Transverse colon (tissue), 4 donors: ENCODE measurements around the gene ROBO1. TPM values are rescaled to one million over a fixed set of nuclear protein-coding genes. Genes with fewer than 3 reads are reported as not detected.

Source experiments
- DNase-seq: peaks from one replicate; pipeline ENCODE4 v3.0.0-alpha.2; 2019
- H3K27ac ChIP-seq, 4 donors: fragments of 200-600 bp; sonication (generic); 2 replicates each; pipeline ENCODE4 v1.5.1; 2016 to 2018; ENCODE audit warnings: inconsistent platforms in 4 of 4
- H3K27me3 ChIP-seq: fragments of 200-600 bp; sonication (generic); 2 replicates; pipeline ENCODE4 v1.5.1; 2017; ENCODE audit warnings: inconsistent platforms
- H3K36me3 ChIP-seq, 4 donors: fragments of 200-600 bp; sonication (generic); 2 replicates each; pipeline ENCODE4 v1.5.1; 2017 to 2019; ENCODE audit warnings: inconsistent platforms in 4 of 4
- H3K4me1 ChIP-seq, 4 donors: fragments of 200-600 bp; sonication (generic); 2 replicates each; pipeline ENCODE4 v1.5.1; 2017 to 2020; ENCODE audit warnings: inconsistent platforms in 4 of 4
- H3K4me3 ChIP-seq, 4 donors: fragments of 200-600 bp; sonication (generic); 1 replicate in 1 of 4; 2 replicates in 3 of 4; pipeline versions ENCODE4 v1.5.1 to v1.6.1; 2017 to 2019; ENCODE audit warnings: inconsistent platforms in 4 of 4
- H3K9me3 ChIP-seq, 2 donors: fragments of 200-600 bp; sonication (generic); 2 replicates each; pipeline ENCODE4 v1.5.1; 2017 to 2019; ENCODE audit warnings: inconsistent platforms in 2 of 2
- CTCF ChIP-seq, 5 experiments: fragments of 200-600 bp in 3 of 5; fragments of 450-650 bp in 2 of 5; sonication (generic) in 3 of 5; IDR thresholded peaks; 1 replicate in 2 of 5; 2 replicates in 3 of 5; pipeline ENCODE4 v1.5.1; 2016 to 2017; ENCODE audit warnings: antibody characterized with exemption in 5 of 5, inconsistent platforms in 3 of 5, mild to moderate bottlenecking in 2 of 5, moderate library complexity in 1 of 5
- EP300 ChIP-seq: sonication (generic); formaldehyde crosslinking; IDR thresholded peaks from one replicate; pipeline ENCODE4 v1.6.1; 2017; ENCODE audit warnings: antibody characterized with exemption, low read depth
- POLR2A ChIP-seq: fragments of 450-650 bp; IDR thresholded peaks from one replicate; pipeline ENCODE4 v1.6.1; 2016; ENCODE audit warnings: antibody characterized with exemption, mild to moderate bottlenecking, moderate library complexity
- POLR2AphosphoS5 ChIP-seq, 3 donors: sonication (generic); formaldehyde crosslinking; IDR thresholded peaks; one replicate each; pipeline ENCODE4 v1.6.1; 2016; ENCODE audit warnings: antibody characterized with exemption in 3 of 3
- WGBS, 2 donors: methylation state at CpG; one replicate each; pipeline ENCODE4 v1.1.5; 2018; ENCODE audit warnings: low coverage in 1 of 2; 5-methylcytosine and 5-hydroxymethylcytosine counted together
- in situ Hi-C, 4 donors: fragments of 200-750 bp; cut with MboI; loops; one replicate each; pipeline versions ENCODE4 v1.15.0 to v1.15.1; 2017; ENCODE audit warnings: low sequenced_read_pairs in 3 of 4, low pct_ligation_motif_present in 1 of 4, low pct_unique_long_range_greater_than_20kb in 1 of 4
- intact Hi-C: fragments of 100-400 bp; cut with DNase I; formaldehyde crosslinking; loops from one replicate; pipeline ENCODE4 v1.15.1; 2023; ENCODE audit warnings: low total_unique reads
- total RNA-seq, 4 donors: library from RNA; depleted of rRNA; stranded (reverse); fragments of >200 nt; gene quantifications; one replicate each; pipeline ENCODE4 v1.1.0, GENCODE V29; 2016

ROBO1 gene
- total RNA-seq, 4 donors from 2014 or later, result 7.6 to 68.7 (median 9.1) TPM

DNA sequence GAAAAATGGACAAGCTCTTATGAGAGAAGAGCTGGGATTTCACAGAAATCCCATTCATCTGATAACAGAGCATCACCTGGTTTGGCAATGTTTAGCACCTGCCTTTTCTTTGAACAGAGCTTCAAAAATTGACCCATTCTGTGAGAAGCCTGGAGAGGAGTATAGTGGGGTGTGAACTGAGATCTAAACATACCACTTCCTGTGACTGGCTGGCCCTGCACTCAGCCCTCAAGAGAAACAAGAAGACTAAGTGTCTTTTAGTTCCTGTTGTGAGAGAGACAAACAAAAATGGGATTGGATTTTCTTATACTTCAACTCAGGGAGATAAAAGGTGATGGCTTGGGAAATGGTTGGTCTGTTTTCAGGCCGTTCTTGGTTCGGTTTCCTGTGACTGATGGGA lies 1060.2 kb downstream of the ROBO1 start:
- no peak for TF ChIP-seq CTCF (IDR thresholded peaks at IDR 0.05)
- no peak for TF ChIP-seq POLR2A
- no peak for TF ChIP-seq EP300
- TF ChIP-seq POLR2AphosphoS5 (IDR thresholded peaks at IDR 0.05), result no peak
- 70 to 85% methylated on average over 2 of the region's 2 CpGs for WGBS, 2 donors
- no peaks in the 10 kb centered on the region for H3K4me1 ChIP-seq
- no peaks in the 10 kb centered on the region for H3K36me3 ChIP-seq
- DNase-seq, result no peak
- H3K27ac ChIP-seq, result no peak overlapping the region
- intact Hi-C loops, result no loop called here
- in situ Hi-C loops, result no loop called here
- H3K27me3 ChIP-seq, result no peaks in the 10 kb centered on the region
- no peak overlapping the region for H3K4me3 ChIP-seq
- no peaks in the 10 kb centered on the region for H3K9me3 ChIP-seq

GRCh38 chr3:78706906-78707523 lies 1060.8 kb downstream of the ROBO1 start:
- no peaks in the 10 kb centered on the region for H3K9me3 ChIP-seq
- H3K4me1 ChIP-seq, result no peaks in the 10 kb centered on the region
- WGBS, 2 donors, result 52 to 100% methylated on average over 1 to 3 of the region's 3 CpGs
- no peak overlapping the region for H3K4me3 ChIP-seq
- intact Hi-C loops (no loop called here), in situ Hi-C loops (no loop called here)
- H3K27me3 ChIP-seq, result no peaks in the 10 kb centered on the region
- no peak for TF ChIP-seq CTCF (IDR thresholded peaks at IDR 0.05)
- TF ChIP-seq EP300, result no peak
- no peak for TF ChIP-seq POLR2AphosphoS5 (IDR thresholded peaks at IDR 0.05)
- TF ChIP-seq POLR2A, result no peak
- DNase-seq, result no peak
- no peaks in the 10 kb centered on the region for H3K36me3 ChIP-seq
- no peak overlapping the region for H3K27ac ChIP-seq

- Histone ChIP-seq H3K27me3 (no peaks in the 10 kb centered on the region), H3K9me3 (no peaks in the 10 kb centered on the region), H3K36me3 (no peaks in the 10 kb centered on the region), H3K4me1 (no peaks in the 10 kb centered on the region), H3K27ac (no peak overlapping the region), H3K4me3 (no peak overlapping the region)
- no peak for DNase-seq
- TF ChIP-seq EP300 (no peak), CTCF (IDR thresholded peaks at IDR 0.05) (no peak), POLR2AphosphoS5 (IDR thresholded peaks at IDR 0.05) (no peak), POLR2A (no peak)
- intact Hi-C loops, result no loop called here
- WGBS, 2 donors, result 46 to 52% methylated on average over 2 of the region's 2 CpGs
- in situ Hi-C loops, result no loop called here
Observed at GRCh38 chr3:78703944-78704343, 1063.9 kb downstream of the ROBO1 start.

DNA sequence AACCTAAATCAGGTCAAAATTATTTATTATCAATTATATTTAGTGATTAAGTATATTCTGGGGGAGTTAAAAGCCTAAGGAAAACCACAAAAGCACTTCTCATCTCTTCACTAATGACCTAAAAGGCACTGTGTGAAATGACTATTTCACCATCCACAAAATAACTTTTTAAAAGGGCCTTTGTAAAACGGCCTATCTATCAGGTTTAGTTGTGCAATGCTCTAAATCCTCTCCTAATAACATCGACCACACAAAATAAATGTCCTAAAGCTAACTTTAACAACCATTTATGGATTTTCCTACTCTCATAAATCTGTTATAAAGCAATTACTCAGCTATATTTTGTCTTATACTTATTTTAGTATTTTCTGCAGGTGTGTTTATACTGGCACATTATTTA lies 1066.3 kb downstream of the ROBO1 start:
- Histone ChIP-seq H3K27ac (no peak overlapping the region), H3K4me1 (no peaks in the 10 kb centered on the region), H3K4me3 (no peak overlapping the region), H3K27me3 (no peaks in the 10 kb centered on the region), H3K9me3 (no peaks in the 10 kb centered on the region), H3K36me3 (no peaks in the 10 kb centered on the region)
- WGBS, 2 donors, result 55 to 60% methylated on average over 2 of the region's 2 CpGs
- TF ChIP-seq EP300, result no peak
- TF ChIP-seq POLR2AphosphoS5 (IDR thresholded peaks at IDR 0.05), result no peak
- TF ChIP-seq POLR2A, result no peak
- TF ChIP-seq CTCF (IDR thresholded peaks at IDR 0.05), result no peak
- in situ Hi-C loops (no loop called here), intact Hi-C loops (no loop called here)
- no peak for DNase-seq
